Measurements from ENCODE around the gene SPZ1. TPM values are rescaled to one million over a fixed set of nuclear protein-coding genes. Genes with fewer than 3 reads are reported as not detected.
A peak's percentile ranks its signal among the peaks of the same experiment; 100 is the strongest.

SPZ1 gene
- total and polyA plus RNA-seq, 10 of the 15 experiments (the other 5 are each of a cell fraction or from before 2014, with no cell fraction given) = not detected

- in situ Hi-C loops (cut with MboI) = no loop called here
Observed at GRCh38 chr5:80284720-80285119, 35.1 kb upstream of the SPZ1 start.

More at GRCh38 chr5:80284720-80285119, 35.1 kb upstream of the SPZ1 start:
- intact Hi-C loops (cut with micrococcal nuclease; ENCODE audit: unreplicated experiment) = no loop called here
- Histone ChIP-seq H3K27ac (ENCODE audit: control insufficient read depth, insufficient read depth) (no peak overlapping the region), H4K20me1 (ENCODE audit: control insufficient read depth, insufficient read depth) (no peaks in the 10 kb centered on the region), H3K27me3 (replicated peaks in 1 of 2; ENCODE audit: control insufficient read depth in 2 of 2, insufficient read depth in 2 of 2, low read length in 1 of 2) (no peaks in the 10 kb centered on the region), H3K36me3 (ENCODE audit: control insufficient read depth in 2 of 2, insufficient read depth in 2 of 2, low read length in 1 of 2) (no peaks in the 10 kb centered on the region), H3K4me2 (ENCODE audit: control insufficient read depth, insufficient read depth) (no peak overlapping the region), H3K4me3 (no peak overlapping the region), H3K79me2 (ENCODE audit: control insufficient read depth, insufficient read depth, low read length) (no peaks in the 10 kb centered on the region), H3K9me3 (replicated peaks; ENCODE audit: control insufficient read depth, insufficient read depth, low read length) (no peaks in the 10 kb centered on the region), H2AFZ (ENCODE audit: control insufficient read depth, low read depth, low read length) (no peak overlapping the region), H3K9ac (ENCODE audit: control insufficient read depth, insufficient read depth, low read length) (no peak overlapping the region), H3K4me1 (ENCODE audit: control insufficient read depth, insufficient read depth, low read length) (no peaks in the 10 kb centered on the region)
- ChIA-PET SMC1A (ENCODE audit: uncharacterized antibody, unreplicated experiment) (interaction anchor here (0.7 to 3.1 kb wide), 5 partner anchors 21 to 193 kb away, joined by 3 to 12 read pairs (median 4); no protein-coding TSS in a partner anchor), CTCF (interaction anchor here (0.9 to 3.2 kb wide), 7 partner anchors 9 to 201 kb away, joined by 3 to 10 read pairs (median 5); partner anchors contain the start of gene SERINC5), POLR2A (interaction anchor here (0.6 to 2.4 kb wide), 4 partner anchors 28 to 652 kb away, joined by 4 to 9 read pairs (median 4); partner anchors contain the start of gene SERINC5), RAD21 (ENCODE audit: unreplicated experiment) (interaction anchor here (0.9 to 1.9 kb wide), 5 partner anchors 23 to 196 kb away, joined by 3 to 4 read pairs (median 3); no protein-coding TSS in a partner anchor)
- FAIRE-seq (no peak), DNase-seq (ENCODE audit: low read depth, low spot score) (no peak), ATAC-seq (peak; percentile 74)
- peak in 1 of 2 experiments; percentile 66; a peak in 2 of 4 replicates for TF ChIP-seq BHLHE40 (IDR thresholded peaks at IDR 0.05; ENCODE audit: borderline replicate concordance in 1 of 2, low read depth in 2 of 2, low read length in 1 of 2)
- peak; percentile 54; the same call in 1 of the 2 replicates for TF ChIP-seq SPI1 (IDR thresholded peaks at IDR 0.05; ENCODE audit: borderline replicate concordance, insufficient read depth, low read depth, low read length)
- no peak for TF ChIP-seq E2F8 (IDR thresholded peaks at IDR 0.05; ENCODE audit: low read depth, partially characterized antibody)
- TF ChIP-seq ZNF592 (IDR thresholded peaks at IDR 0.05) = no peak
- no peak for TF ChIP-seq MYC (IDR thresholded peaks at IDR 0.05; ENCODE audit: insufficient read depth, insufficient read length, insufficient replicate concordance, low read length, severe bottlenecking)
- no peak for TF ChIP-seq ZNF24 (IDR thresholded peaks at IDR 0.05)
- TF ChIP-seq KDM1A (IDR thresholded peaks at IDR 0.05; ENCODE audit: borderline replicate concordance) = no peak
- no peak for TF ChIP-seq SMAD1 (IDR thresholded peaks at IDR 0.05; ENCODE audit: low read depth, partially characterized antibody)
- TF ChIP-seq, protein P1, sequence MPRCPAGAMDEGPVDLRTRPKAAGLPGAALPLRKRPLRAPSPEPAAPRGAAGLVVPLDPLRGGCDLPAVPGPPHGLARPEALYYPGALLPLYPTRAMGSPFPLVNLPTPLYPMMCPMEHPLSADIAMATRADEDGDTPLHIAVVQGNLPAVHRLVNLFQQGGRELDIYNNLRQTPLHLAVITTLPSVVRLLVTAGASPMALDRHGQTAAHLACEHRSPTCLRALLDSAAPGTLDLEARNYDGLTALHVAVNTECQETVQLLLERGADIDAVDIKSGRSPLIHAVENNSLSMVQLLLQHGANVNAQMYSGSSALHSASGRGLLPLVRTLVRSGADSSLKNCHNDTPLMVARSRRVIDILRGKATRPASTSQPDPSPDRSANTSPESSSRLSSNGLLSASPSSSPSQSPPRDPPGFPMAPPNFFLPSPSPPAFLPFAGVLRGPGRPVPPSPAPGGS (IDR thresholded peaks at IDR 0.05; ENCODE audit: borderline replicate concordance, insufficient read depth, low read depth, low read length, poor library complexity, severe bottlenecking) = no peak
- TF ChIP-seq RB1 (IDR thresholded peaks at IDR 0.05; ENCODE audit: borderline replicate concordance) = no peak
- BruUV-seq (replicated peaks) = no TSS peak
- WGBS (ENCODE audit: insufficient coverage, insufficient replicate concordance, low lambda C conversion rate, missing lambda C conversion rate) = 100% methylated on average over 2 of the region's 2 CpGs

Measured in GM12878 (cell line).